HEK293 (cell line): ENCODE results near the gene GRM4.

Experiments used
- ZNF211 ChIP-seq: fragments of 450-650 bp; formaldehyde crosslinking; IDR thresholded peaks from 2 replicates; pipeline ENCODE4 v1.5.1; 2016; ENCODE audit warnings: low read depth, missing biosample characterization, missing genetic modification characterization
- ZSCAN16 ChIP-seq: fragments of 450-650 bp; formaldehyde crosslinking; IDR thresholded peaks from 2 replicates; pipeline ENCODE4 v1.5.1; 2016; ENCODE audit warnings: missing biosample characterization, missing genetic modification characterization

- TF ChIP-seq ZSCAN16 (no peak), ZNF211 (tag by site-specific recombination) (no peak)
Observed at GRCh38 chr6:33991610-33992009, 154.3 kb downstream of the GRM4 start.
